OCI-LY7 (cell line): Measurements from ENCODE around the gene GRIP1. TPM values are rescaled to one million over a fixed set of nuclear protein-coding genes. Genes with fewer than 3 reads are reported as not detected.

Experiments used
- BruUV-seq: library from RNA; stranded (reverse); fragments of 400-500 nt; replicated peaks from 2 replicates; lab custom pipeline; 2021; lab: Mats Ljungman, UMichigan
- CTCF ChIA-PET: fragments of 300-600 bp; sonication (Branson Sonifier 250); formaldehyde crosslinking; loops from one replicate; lab custom pipeline; 2022; ENCODE audit warnings: antibody characterized with exemption; ENCODE audit not compliant: unreplicated experiment; lab: Charles Lee
- POLR2A ChIA-PET: fragments of 300-600 bp; sonication (Branson Sonifier 250); formaldehyde crosslinking; loops from one replicate; lab custom pipeline; 2022; ENCODE audit warnings: antibody characterized with exemption; lab: Charles Lee
- DNase-seq: peaks from one replicate; pipeline ENCODE4 v3.0.0-alpha.2; 2015; ENCODE audit warnings: low spot score
- H2AFZ ChIP-seq: fragments of 200-600 bp; sonication (generic), shearing (Covaris generic); 2 replicates; pipeline ENCODE4 v1.6.1; 2014; ENCODE audit warnings: mild to moderate bottlenecking, antibody characterized with exemption, low read length, moderate library complexity
- H3K27ac ChIP-seq: fragments of 200-600 bp; sonication (generic); 2 replicates; pipeline ENCODE4 v1.5.1; 2014; ENCODE audit warnings: mixed run types, low read depth, mild to moderate bottlenecking, moderate library complexity, low read length, inconsistent platforms; ENCODE audit not compliant: poor library complexity, severe bottlenecking
- H3K36me3 ChIP-seq: fragments of 200-600 bp; sonication (generic); 2 replicates; pipeline ENCODE4 v1.6.1; 2014; ENCODE audit warnings: mild to moderate bottlenecking, antibody characterized with exemption, low read length, moderate library complexity, mixed read lengths; ENCODE audit not compliant: insufficient read depth
- H3K4me1 ChIP-seq: fragments of 200-600 bp; sonication (generic); 2 replicates; pipeline ENCODE4 v1.5.1; 2014; ENCODE audit warnings: mild to moderate bottlenecking, low read length; ENCODE audit not compliant: insufficient read depth, poor library complexity, severe bottlenecking
- H3K4me2 ChIP-seq: fragments of 200-600 bp; sonication (generic); 2 replicates; pipeline ENCODE4 v1.6.1; 2014; ENCODE audit warnings: mild to moderate bottlenecking, low read length
- H3K4me3 ChIP-seq: fragments of 200-600 bp; sonication (generic); 2 replicates; pipeline ENCODE4 v1.5.1; 2014; ENCODE audit warnings: mild to moderate bottlenecking, low read depth, low read length; ENCODE audit not compliant: poor library complexity, severe bottlenecking
- H3K79me2 ChIP-seq: fragments of 200-600 bp; sonication (generic); 2 replicates; pipeline ENCODE4 v1.6.1; 2016; ENCODE audit warnings: low read depth, mild to moderate bottlenecking, low read length, moderate library complexity, mixed read lengths; ENCODE audit not compliant: insufficient read depth
- H3K9me2 ChIP-seq: fragments of 200-600 bp; sonication (generic); 2 replicates; pipeline ENCODE4 v1.6.1; 2016; ENCODE audit warnings: mild to moderate bottlenecking, low read length, mixed read lengths; ENCODE audit not compliant: insufficient read depth
- H3K9me3 ChIP-seq: fragments of 200-600 bp; sonication (generic); 2 replicates; pipeline ENCODE4 v1.6.1; 2014; ENCODE audit warnings: mild to moderate bottlenecking, mixed run types, low read length, mixed read lengths
- H4K20me1 ChIP-seq: fragments of 200-600 bp; sonication (generic); 2 replicates; pipeline ENCODE4 v1.6.1; 2014; ENCODE audit warnings: mild to moderate bottlenecking, antibody characterized with exemption, low read length, moderate library complexity, mixed read lengths; ENCODE audit not compliant: insufficient read depth
- EZH2phosphoT487 ChIP-seq: fragments of 200-600 bp; sonication (generic); IDR thresholded peaks from 2 replicates; pipeline ENCODE4 v1.6.1; 2018; ENCODE audit warnings: low read depth, borderline replicate concordance, mild to moderate bottlenecking, mixed run types, antibody characterized with exemption, low read length, moderate library complexity, mixed read lengths
- intact Hi-C: fragments of 100-400 bp; cut with micrococcal nuclease; formaldehyde crosslinking; loops from one replicate; pipeline ENCODE4 v1.10.0; 2022; ENCODE audit not compliant: unreplicated experiment
- total RNA-seq, 2 experiments: library from RNA; depleted of rRNA in 1 of 2; stranded (reverse); fragments of >200 nt in 1 of 2; shearing (Covaris generic) in 1 of 2; gene quantifications; 2 replicates each; pipeline ENCODE4 v1.2.3, GENCODE V29; 2014 to 2022
- TF ChIP-seq, protein P1 (sequence below): fragments of 200-600 bp; sonication (generic); conservative IDR thresholded peaks from 2 replicates; pipeline ENCODE4 v1.5.1; 2014; ENCODE audit warnings: mild to moderate bottlenecking, antibody characterized with exemption, low read length, moderate library complexity, mixed read lengths

The GRIP1 gene
- total RNA-seq, 2 experiments from 2014 or later: 4.1 to 7.6 TPM

DNA sequence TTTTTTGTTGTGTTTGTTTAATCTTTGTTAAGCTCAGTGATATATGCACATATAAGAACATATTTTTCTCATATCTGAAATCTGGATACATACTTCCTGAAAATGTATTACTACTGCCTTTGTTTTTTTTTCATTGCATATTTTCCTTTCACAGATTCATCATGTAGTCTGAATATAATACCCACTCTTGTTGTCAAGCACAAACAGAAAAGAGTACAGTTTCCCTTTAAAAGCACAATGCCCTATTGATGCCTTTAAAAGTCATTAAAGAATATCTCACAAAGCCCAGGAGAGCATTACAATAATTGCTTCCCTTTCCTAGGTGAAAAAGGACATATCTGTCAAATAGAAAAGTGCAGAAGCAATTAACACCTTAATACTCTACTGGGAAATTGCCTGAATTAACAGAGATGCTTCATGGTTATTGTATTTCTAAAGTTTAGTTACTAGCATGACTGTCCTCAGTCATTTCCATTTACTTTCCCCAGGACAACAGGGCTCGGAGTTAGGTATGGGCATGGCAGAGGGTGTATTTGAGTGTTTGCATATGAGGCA lies 107.4 kb downstream of the GRIP1 start:
- DNase-seq: no peak
- BruUV-seq: no TSS peak
- intact Hi-C loops: no loop called here
- no peak for TF ChIP-seq EZH2phosphoT487
- TF ChIP-seq, protein P1, sequence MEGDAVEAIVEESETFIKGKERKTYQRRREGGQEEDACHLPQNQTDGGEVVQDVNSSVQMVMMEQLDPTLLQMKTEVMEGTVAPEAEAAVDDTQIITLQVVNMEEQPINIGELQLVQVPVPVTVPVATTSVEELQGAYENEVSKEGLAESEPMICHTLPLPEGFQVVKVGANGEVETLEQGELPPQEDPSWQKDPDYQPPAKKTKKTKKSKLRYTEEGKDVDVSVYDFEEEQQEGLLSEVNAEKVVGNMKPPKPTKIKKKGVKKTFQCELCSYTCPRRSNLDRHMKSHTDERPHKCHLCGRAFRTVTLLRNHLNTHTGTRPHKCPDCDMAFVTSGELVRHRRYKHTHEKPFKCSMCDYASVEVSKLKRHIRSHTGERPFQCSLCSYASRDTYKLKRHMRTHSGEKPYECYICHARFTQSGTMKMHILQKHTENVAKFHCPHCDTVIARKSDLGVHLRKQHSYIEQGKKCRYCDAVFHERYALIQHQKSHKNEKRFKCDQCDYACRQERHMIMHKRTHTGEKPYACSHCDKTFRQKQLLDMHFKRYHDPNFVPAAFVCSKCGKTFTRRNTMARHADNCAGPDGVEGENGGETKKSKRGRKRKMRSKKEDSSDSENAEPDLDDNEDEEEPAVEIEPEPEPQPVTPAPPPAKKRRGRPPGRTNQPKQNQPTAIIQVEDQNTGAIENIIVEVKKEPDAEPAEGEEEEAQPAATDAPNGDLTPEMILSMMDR: no peak
- ChIA-PET POLR2A (interaction anchor here (0.8 to 1.0 kb wide), 3 partner anchors 20 to 39 kb away, joined by 3 to 5 read pairs (median 4); no protein-coding TSS in a partner anchor), CTCF (no interaction called here)
- Histone ChIP-seq H3K79me2 (no peaks in the 10 kb centered on the region), H3K4me2 (no peak overlapping the region), H3K4me1 (peaks cover 42% of the 10 kb centered on the region), H2AFZ (peak overlapping the region; percentile 32; the same call in 1 of the 2 replicates), H4K20me1 (no peaks in the 10 kb centered on the region), H3K4me3 (no peak overlapping the region), H3K36me3 (no peaks in the 10 kb centered on the region), H3K9me3 (no peaks in the 10 kb centered on the region), H3K9me2 (no peaks in the 10 kb centered on the region), H3K27ac (no peak overlapping the region)

- H4K20me1 ChIP-seq: no peaks in the 10 kb centered on the region
- POLR2A ChIA-PET: interaction anchor here (0.6 kb wide), 1 partner anchor 11 kb away, joined by 5 read pairs; no protein-coding TSS in a partner anchor
- no peak overlapping the region for H3K4me3 ChIP-seq
- TF ChIP-seq EZH2phosphoT487: no peak
- TF ChIP-seq, protein P1: no peak
- H3K79me2 ChIP-seq: no peaks in the 10 kb centered on the region
- peaks cover 20% of the 10 kb centered on the region for H3K9me3 ChIP-seq
- H3K36me3 ChIP-seq: no peaks in the 10 kb centered on the region; the same call in 1 of the 2 replicates
- no peaks in the 10 kb centered on the region for H3K9me2 ChIP-seq
- intact Hi-C loops: no loop called here
- no peaks in the 10 kb centered on the region for H3K4me1 ChIP-seq
- BruUV-seq: no TSS peak
- DNase-seq: no peak
- H3K27ac ChIP-seq: no peak overlapping the region
- CTCF ChIA-PET: no interaction called here
- no peak overlapping the region for H3K4me2 ChIP-seq
- no peak overlapping the region for H2AFZ ChIP-seq
These were observed 115.7 kb downstream of the GRIP1 start for GRCh38 chr12:66563220-66563619.

DNA sequence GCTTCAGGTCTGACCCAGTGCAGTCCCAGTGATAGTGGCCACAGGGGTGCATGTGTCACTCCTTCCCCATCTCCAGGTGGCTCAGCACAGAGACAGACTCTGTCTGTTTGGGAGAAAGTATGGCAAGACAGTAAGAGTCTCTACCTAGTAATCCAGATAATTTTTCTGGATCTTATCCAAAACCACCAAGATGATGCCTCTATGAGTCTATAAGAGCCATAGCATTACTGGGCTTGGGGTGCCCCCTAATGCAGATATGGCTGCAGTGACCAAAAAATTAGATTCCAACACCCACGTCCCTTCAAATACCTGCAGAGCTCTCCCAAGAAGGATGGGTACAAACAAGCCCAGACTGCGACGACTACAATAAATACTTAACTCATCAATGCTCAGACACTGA lies 123.8 kb downstream of the GRIP1 start:
- no peak overlapping the region for H3K27ac ChIP-seq
- no peaks in the 10 kb centered on the region; the same call in 1 of the 2 replicates for H3K36me3 ChIP-seq
- TF ChIP-seq, protein P1: peak; percentile 29; the same call in 1 of the 2 replicates
- TF ChIP-seq EZH2phosphoT487: no peak
- ChIA-PET POLR2A (interaction anchor here (1.2 kb wide), 1 partner anchor 21 kb away, joined by 4 read pairs; no protein-coding TSS in a partner anchor), CTCF (no interaction called here)
- DNase-seq: no peak
- peaks cover 22% of the 10 kb centered on the region; the same call in 1 of the 2 replicates for H3K9me3 ChIP-seq
- H2AFZ ChIP-seq: no peak overlapping the region
- no peaks in the 10 kb centered on the region for H4K20me1 ChIP-seq
- no peaks in the 10 kb centered on the region for H3K79me2 ChIP-seq
- no TSS peak for BruUV-seq
- no peak overlapping the region for H3K4me2 ChIP-seq
- no peak overlapping the region for H3K4me3 ChIP-seq
- intact Hi-C loops: no loop called here
- no peaks in the 10 kb centered on the region for H3K9me2 ChIP-seq
- H3K4me1 ChIP-seq: peaks cover 16% of the 10 kb centered on the region
